Measurements from ENCODE around the gene TUBA1B. TPM values are rescaled to one million over a fixed set of nuclear protein-coding genes. Genes with fewer than 3 reads are reported as not detected.
"Not testable (repeated sequence)": the region's sequence is repeated elsewhere in the genome, so short reads cannot be mapped to it uniquely, and the experiment has no call there.

TUBA1B gene
- total RNA-seq: 2,161 and 2,173 TPM in 2 replicates

DNA sequence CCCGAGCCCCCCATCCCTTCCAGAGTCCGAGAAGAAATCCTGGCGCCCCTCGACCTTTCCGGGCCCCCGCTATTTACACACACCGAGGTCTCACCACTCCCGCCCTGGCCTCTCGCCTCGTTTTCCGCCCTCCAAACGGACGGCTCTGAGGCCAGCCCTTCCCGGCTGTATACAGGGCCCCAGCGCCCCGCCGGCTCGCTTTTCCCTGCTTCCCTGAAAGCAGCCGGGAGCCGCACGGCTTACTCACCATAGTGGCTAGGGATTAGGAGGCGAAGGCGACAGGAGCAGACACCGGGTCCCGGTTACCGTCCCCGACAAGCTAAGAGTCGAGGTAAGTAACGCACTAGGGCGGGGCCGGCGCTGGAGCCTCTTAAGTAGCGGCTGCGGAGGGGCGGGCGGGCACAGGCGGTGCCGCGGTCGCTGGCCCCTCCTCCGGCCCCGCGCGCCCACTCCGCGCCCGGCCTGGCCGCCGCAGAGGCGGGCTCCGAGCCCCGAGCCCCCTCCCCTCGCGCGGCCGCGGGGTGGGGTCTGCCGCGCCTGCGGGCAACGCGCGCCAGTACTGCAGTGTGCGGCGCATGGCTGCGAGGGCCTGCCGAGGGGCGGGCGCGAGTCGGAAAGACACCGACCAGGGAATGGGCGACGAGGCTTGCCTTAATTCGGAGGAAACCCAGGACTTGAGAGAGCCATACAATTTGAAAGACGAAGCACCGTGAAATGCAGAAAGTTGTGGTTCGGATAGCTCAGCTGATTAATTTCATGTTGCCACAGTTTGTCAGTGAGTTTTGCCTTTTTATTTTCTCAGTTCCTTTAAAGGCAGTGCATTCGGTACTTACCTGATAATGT, at the start of gene TUBA1B:
TSS of gene TUBA1B (minus strand) at position 345 of the 843 bp plus-strand sequence. CDS start at position 250, 95 bp downstream.
- intact Hi-C loops (cut with micrococcal nuclease): loop anchor here (1.0 to 5.0 kb wide), 4 partner anchors 70 to 611 kb away; partner anchors contain the start of genes KMT2D, TMBIM6 and TUBA1C

DNA sequence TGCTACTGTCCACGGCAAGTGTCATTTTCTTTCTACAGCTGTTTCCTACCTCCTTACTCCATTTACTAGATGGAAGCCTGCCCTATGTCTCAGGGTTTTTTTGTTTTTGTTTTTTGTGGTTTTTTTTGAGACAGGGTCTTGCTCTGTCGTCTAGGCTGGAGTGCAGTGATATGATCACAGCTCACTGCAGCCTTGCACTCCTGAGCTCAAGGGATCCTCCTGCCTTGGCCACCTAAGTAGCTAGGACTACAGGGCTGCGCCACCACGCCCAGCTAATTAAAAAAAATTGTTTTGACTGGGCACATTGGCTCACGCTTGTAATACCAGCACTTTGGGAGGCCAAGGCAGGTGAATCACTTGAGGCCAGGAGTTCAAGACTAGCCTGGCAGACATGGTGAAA, 43.0 kb upstream of the TUBA1B start:
- intact Hi-C loops (cut with micrococcal nuclease): no loop called here

DNA sequence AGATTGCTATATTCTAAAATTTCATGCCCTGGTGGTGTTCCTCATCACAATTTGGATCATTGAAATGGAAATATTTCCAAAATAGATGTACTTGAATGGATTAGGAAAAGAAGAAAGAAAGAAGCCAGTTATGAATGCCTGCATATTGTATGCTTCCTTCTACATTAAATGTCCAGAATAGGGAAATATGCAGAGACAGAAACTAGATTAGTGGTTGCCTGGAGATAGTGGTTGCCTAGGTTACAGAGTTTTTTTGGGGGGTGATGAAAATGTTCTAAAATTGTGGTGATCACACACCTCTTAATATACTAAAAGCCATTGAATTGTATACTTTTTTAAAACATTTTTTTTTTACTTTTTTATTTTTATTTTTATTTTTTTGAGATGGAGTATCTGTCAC, 39.7 kb upstream of the TUBA1B start:
- intact Hi-C loops (cut with micrococcal nuclease): no loop called here

DNA sequence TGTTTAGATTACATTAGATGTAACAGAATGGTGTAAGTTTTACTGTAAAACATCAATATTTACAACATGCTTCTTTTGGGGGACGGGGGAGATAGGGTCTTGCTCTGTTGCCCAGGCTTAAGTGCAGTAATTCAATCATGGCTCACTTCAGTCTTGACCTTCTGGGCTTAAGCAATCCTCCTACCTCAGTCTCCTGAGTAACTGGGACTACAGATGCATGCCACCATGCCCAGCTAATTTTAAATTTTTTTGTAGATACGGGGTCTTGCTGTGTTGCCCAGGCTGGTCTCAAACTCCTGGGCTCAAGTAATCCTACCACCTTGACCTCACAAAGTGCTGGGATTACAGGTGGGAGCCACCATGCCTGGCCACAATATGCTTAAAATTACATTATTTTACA, 33.9 kb upstream of the TUBA1B start:
- intact Hi-C loops (cut with micrococcal nuclease): no loop called here

DNA sequence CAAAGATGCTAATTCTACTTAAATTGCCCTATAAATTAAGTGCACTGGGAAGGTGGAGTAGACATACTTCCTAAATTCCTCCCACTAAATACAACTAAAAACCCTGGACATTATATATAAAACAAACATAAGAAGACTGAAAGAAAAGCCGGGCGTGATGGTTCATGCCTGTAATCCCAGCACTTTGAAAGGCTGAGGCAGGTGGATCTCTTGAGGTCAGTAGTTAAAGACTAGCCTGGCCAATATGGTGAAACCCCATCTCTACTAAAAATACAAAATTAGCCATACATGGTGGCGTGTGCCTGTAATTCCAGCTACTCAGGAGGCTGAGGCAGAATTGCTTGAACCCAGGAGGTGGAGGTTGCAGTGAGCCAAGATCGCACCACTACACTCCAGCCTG, 30.7 kb upstream of the TUBA1B start:
- intact Hi-C loops (cut with micrococcal nuclease): not testable (repeated sequence)

DNA sequence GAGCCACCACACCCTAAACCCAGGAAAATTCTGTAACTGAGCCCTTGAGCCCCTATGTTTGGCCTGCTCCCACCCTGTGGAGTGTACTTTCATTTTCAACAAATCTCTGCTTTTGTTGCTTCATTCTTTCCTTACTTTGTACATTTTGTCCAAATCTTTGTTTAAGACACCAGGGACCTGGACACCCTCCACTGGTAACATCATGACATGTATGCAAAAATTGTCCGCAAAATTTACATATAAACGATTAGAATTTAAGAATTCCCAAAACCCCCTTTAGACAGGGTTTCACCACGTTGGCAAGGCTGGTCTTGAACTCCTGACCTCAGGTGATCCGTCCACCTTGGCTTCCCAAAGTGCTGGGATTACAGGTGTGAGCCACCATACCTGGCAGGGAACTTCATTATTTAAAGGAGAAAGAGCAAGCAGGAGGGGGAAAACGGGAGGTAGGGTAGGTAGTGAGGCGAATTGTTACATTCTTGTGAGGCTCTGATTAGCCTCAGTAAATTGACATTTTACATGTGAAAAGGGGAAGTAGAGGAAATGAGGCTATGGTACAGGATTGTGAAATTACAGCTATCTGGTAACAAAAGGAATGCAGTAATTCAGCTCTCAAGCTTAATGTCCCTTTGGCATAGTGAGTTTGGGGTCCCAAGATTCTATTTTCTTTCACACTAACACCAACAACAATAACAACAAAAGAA, 30.0 kb upstream of the TUBA1B start:
- intact Hi-C loops (cut with micrococcal nuclease): no loop called here

DNA sequence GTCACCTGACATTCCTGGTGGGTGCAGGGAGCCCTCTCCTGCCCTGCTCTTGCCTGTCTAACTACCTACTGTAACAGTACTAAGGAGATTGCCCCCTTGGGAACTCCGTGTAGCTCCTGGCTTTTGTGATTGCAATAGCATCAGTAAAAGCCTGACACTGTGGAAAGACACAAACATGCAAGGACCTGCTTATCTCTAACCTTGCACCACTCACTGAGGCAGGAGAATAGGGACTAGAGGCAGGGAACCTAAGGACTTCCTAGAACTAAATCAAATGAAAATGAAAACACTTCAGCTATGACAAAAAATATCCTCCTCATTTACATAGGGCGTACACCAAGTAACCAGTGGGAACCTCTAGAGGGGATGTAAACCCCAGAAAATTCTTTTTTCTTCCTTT, 29.2 kb upstream of the TUBA1B start:
- intact Hi-C loops (cut with micrococcal nuclease): no loop called here

DNA sequence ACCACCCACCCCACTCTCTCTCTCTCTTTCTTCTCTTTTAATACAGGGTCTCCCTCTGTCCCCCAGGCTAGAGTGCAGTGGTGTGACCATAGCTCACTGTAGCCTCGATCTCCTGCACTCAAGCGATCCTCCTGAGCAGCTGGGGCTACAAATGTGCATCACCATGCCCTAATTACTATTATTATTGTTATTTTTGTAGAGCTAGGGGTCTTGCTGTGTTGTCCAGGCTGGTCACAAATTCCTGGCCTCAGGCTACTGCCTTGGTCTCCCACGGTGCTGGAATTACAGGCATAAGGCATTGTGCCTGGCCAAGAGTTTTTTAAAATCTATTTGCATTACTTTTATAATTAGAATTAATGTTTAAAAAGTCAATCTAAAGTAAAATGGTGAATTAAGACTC, 23.0 kb upstream of the TUBA1B start:
- intact Hi-C loops (cut with micrococcal nuclease): no loop called here

DNA sequence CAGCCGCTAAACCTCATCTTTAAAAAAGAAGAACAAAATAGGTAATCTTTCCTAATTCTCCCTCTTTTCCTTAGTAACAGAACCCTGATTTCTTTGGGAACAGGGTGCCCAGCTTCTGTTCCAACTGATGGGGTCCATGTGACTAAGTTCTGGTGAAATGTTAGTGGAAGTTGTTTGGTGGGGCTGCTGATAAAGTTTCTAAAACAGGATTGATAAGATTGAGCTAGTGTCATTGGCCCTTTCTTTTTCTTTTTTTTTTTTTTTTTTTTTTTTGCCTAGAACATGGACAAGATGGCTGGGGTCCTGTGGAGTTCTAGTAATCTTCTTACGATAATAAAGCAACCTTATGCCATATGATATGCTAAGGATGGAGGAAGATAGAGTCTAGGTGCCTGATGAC, 16.2 kb upstream of the TUBA1B start:
- intact Hi-C loops (cut with micrococcal nuclease): no loop called here

DNA sequence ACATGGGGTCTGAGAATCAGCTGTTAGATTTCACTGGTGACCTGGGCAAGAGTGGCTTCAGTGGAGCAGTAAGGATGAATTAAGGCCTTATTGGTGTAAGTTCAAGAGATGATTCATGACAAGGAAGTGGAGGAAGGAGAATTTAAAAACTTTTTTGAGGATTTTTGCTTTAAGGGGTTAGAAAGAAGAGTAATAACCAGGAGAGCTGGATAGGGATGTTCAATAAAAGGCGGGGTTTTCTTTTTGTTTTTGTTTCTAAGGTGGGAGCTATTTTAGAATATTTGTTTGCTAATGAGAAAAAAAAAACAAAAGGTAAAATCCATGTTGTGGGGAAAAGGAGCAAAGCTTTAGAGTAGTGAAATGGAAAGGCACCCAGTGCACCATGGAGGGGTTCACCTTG, 15.2 kb upstream of the TUBA1B start:
- intact Hi-C loops (cut with micrococcal nuclease): no loop called here

DNA sequence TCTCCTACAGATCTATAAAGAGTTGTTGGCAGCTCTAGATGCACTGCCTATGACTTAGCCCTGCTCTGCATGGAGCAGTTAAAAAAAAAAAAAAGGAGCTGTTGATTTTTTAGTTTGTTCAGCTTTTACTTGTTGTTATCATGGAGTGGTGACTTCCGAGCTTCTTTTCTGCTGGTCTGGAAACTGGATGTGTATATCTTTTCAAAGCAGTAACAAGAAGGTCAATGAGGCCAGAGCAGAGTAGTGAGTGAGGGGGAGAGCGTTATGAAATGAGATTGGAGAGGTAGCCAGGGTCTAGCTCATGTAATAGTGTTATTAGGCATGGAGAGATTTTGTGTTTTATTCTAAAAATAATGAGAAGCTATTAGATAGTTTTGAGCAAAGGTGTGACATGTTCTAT, 13.2 kb upstream of the TUBA1B start:
- intact Hi-C loops (cut with micrococcal nuclease): no loop called here

DNA sequence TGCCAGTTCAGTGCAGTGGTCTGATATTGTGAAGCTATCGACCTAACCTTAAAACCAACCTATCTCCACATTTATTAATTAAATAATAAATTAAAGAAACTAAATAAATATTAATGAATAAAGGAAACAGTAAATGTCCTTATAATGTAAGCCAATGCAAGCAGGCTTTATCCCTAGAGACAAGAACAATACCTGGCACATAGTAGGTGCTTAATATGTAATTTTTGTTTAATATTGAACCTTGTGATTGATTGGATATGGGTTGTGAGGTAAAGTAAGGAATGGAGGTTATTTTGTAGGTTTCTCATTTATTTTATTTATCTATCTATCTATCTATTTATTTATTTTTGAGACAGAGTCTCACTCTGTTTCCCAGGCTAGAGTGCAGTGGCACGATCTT, 7.8 kb upstream of the TUBA1B start:
- intact Hi-C loops (cut with micrococcal nuclease): no loop called here

DNA sequence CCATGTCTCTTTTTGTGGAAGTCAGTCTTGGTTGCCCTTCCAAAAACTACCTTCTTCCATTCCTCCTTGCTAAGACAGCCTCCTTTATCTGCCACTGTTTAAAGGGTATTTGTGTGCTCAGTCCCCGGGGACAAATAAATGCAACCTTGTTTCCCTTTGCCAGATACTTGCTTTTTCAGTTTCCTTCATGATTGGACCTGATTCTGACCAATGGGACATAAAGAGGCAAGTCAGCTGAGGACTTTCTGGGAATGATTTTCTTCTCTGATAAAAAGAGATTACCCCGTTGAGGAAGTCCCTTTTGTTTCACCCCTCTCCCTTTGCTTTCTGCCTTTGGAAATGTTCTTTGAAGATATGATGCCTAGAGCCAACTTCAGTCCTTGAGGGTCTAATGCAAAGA, 7.4 kb upstream of the TUBA1B start:
- intact Hi-C loops (cut with micrococcal nuclease): no loop called here

DNA sequence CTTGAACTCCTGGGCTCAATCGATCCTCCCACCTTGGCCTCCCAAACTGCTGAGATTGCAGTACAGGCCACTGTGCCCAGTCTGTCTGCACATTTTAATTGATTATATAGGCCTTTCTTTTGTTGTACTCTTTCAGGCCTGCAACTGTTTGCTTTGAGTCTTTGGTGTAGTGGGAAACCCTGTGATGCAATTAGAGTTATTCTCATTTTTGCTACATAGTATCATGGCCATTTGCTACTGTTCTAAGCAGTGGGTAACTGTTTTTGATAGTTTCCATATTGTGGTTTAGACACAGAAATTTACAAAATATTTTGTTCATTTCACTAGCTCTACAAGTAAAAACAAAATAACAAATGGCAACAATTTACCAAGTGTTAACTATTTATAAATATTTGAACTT, 6.3 kb upstream of the TUBA1B start:
- intact Hi-C loops (cut with micrococcal nuclease): no loop called here

DNA sequence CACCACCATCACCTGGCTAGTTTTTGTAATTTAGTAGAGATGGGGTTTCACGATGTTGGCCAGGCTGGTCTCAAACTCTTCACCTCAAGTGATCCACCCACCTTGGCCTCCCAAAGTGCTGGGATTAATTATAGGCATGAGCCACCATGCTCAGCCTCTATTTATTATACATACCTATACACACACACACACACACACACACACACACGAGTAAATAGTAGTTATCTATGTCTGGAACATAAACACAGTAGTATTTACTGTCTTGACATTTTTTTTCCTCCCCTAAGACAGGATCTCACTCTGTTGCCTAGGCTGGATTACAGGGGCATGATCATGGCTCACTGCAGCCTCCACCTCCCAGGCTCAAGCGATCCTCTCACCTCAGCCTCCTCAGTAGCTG, 5.8 kb upstream of the TUBA1B start:
- intact Hi-C loops (cut with micrococcal nuclease): not testable (repeated sequence)

DNA sequence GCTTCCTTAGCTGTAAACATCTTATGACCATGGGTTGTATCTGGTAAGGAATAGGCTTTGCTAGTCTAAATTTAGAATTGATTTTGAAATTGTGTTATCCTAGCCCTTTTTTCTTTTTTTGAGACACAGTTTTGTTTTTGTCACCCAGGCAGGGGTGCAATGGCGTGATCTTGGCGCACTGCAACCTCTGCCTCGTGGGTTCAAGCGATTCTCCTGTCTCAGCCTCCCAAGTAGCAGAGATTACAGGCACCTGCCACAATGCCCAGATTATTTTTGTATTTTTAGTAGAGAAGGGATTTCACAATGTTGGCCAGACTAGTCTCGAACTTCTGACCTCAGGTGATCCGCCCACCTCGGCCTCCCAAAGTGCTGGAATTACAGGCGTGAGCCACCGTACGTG, 2.4 kb upstream of the TUBA1B start:
- intact Hi-C loops (cut with micrococcal nuclease): loop anchor here (5.0 kb wide), 1 partner anchor 609 kb away; the partner anchor contains the start of gene TMBIM6

DNA sequence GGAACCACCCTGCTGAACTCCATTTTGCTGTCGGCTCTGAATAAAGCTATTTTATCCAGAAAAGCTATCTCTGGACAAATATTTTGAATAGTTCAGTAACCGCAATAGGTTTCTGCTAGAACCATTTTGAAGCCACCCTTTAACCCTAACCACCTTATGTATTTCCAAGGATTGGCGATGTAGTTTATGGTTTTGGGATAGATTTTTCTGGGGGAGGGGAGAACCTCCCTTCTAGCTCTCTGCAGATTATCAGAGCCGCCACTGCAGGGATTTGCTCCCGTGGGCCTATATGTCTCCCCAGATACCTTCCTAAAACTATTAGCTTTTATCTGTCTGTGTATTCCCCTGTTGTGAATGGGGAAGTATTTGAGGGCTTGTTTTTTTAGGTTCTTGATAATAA, 1.8 kb upstream of the TUBA1B start:
- intact Hi-C loops (cut with micrococcal nuclease): loop anchor here (5.0 kb wide), 1 partner anchor 609 kb away; the partner anchor contains the start of gene TMBIM6

DNA sequence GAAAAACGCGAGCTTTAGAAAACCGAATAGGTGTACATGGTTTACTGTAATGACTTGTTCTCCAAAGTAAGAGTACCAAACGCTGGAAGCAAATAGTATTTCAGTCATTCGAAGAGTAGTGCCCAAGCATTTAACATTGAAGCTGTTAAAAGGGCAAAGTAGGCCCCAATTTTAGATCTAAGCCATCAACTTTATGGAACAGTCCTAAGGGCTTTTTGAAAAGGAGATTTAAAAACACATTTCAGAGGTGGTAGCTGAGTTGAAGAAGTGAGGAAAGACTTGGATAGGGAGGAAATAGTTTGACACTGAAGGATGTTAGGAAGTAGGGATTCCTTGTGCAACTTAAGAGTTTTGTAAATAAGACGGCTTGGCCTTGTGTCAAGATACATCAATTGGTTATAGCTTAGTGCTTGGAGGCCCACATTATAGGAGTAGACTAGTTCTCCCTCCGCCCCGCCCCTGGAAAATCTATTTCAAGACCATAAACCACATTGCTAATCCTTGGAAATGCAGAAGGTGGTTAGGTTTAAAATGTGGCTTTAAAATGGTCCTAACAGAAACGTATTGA, 783 bp upstream of the TUBA1B start:
- intact Hi-C loops (cut with micrococcal nuclease): loop anchor here (1.0 to 5.0 kb wide), 4 partner anchors 71 to 610 kb away; partner anchors contain the start of genes KMT2D, TMBIM6 and TUBA1C

DNA sequence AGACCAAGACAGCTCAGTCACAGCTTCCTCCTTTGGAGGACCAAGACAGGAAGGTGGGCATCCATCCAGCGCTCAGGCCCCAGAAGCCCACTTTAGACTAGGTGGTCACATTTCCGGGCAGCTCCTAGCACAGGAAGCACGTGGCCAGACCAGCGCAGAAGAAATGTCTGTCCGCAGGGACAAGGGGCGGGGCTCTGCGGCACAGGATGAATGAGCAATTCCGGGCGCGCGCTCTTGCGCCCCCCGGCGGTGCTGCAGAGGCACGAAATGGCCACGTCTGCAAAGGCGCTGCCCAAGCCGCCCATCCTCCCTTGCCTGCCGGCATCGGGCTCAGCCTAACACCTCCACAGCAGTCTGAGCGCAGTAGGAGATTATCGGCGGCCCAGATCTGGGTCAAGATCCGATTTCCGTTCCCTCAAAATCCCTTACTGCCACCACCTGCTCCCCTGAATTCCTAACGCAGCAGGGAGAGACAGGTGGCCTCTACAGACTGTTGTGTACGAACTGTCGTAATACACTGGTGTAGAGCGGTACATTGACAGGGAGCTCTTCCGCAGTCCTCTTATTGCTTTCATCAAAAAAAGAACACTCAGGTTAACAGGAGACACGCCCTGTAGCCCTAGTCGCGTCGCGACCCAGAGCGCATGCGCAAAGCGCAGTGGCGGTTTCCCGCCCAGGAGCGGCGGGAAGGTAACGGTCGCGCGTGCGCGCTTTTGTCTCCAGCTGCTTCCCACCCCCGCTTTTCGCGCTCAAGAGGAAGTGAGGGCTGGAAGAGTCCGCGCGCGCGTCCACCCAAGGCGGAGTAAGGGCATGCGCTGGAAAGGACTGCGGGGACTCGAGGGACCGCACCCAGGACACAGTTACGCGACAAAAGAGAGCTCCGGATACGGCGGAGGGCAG, 794 bp downstream of the TUBA1B start:
- intact Hi-C loops (cut with micrococcal nuclease): loop anchor here (1.0 to 5.0 kb wide), 9 partner anchors 20 to 612 kb away; partner anchors contain the start of genes KMT2D, LMBR1L, PRKAG1 and TMBIM6

DNA sequence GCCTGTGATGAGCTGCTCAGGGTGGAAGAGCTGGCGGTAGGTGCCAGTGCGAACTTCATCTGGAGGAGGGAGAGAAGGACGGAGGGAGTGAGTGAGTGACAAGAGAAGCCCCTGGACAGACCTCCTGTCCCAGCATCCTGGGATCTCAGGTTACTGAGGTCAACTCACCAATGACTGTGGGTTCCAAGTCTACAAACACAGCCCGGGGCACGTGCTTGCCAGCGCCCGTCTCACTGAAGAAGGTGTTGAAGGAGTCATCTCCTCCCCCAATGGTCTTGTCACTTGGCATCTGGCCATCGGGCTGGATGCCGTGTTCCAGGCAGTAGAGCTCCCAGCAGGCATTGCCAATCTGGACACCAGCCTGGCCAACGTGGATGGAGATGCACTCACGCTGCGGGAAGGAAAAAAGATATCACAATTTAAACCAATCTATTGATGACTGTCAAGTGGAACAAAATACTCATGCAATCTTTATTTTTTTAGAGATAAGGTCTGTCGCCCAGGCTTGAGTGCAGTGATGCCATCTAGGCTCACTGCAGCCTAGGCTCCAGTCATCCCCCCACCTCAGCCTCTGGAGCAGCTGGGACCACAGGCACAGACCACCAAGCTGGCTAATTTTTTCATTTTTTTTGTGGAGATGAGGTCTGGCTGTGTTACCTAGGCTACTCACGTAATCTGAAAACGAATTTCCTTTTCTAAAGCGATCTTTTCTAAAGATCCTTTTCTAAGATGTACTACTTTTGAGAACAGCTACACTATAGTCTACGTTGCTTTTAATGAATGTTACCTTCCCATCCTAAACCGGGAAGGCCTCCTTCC, 1.7 kb downstream of the TUBA1B start:
- intact Hi-C loops (cut with micrococcal nuclease): loop anchor here (1.0 to 5.0 kb wide), 7 partner anchors 19 to 613 kb away; partner anchors contain the start of genes KMT2D, LMBR1L, PRKAG1 and TMBIM6

Measured in T-helper 2 cell treated with Interferon-gamma antibody and Interleukin-4, amounts not matched to agents 100 ng/mL and 5 ng/mL, for 36 hours (primary cell).